Keratinocyte (primary cell): ENCODE measurements around the gene SH3PXD2B.

Experiments used
- EZH2 ChIP-seq: IDR thresholded peaks from one replicate; pipeline ENCODE4 v1.6.1; 2012; ENCODE audit warnings: inconsistent platforms, mild to moderate bottlenecking, low read length, moderate library complexity
- TF ChIP-seq, protein P1 (sequence below), 3 experiments: IDR thresholded peaks in 1 of 3; conservative IDR thresholded peaks in 1 of 3; optimal IDR thresholded peaks in 1 of 3; 2 replicates in 2 of 3; 3 replicates in 1 of 3; pipeline versions ENCODE3 to v1.5.1; 2011; ENCODE audit warnings: low read length in 3 of 3, mild to moderate bottlenecking in 3 of 3, moderate library complexity in 2 of 3, control low read depth in 1 of 3, inconsistent platforms in 1 of 3; ENCODE audit not compliant: insufficient read depth in 2 of 3; ENCODE audit errors: extremely low read depth in 1 of 3

DNA sequence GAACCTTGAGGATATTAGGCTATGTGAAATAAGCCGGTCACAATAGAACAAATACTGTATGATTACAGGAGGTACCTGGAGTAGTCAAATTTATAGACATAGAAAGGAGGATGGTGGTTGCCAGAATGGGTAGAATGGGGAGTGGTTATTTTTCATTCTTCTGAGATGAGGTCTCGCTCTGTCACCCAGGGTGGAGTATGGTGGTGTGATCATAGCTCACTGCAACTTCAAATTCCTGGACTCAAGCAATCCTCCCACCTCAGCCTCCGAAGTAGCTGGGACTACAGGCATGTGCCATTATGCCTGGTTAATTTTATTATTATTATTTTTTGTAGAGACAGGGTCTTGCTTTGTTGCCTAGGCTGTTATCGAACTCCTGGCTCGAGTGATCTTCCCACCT lies 27.1 kb downstream of the SH3PXD2B start:
- TF ChIP-seq, protein P1, sequence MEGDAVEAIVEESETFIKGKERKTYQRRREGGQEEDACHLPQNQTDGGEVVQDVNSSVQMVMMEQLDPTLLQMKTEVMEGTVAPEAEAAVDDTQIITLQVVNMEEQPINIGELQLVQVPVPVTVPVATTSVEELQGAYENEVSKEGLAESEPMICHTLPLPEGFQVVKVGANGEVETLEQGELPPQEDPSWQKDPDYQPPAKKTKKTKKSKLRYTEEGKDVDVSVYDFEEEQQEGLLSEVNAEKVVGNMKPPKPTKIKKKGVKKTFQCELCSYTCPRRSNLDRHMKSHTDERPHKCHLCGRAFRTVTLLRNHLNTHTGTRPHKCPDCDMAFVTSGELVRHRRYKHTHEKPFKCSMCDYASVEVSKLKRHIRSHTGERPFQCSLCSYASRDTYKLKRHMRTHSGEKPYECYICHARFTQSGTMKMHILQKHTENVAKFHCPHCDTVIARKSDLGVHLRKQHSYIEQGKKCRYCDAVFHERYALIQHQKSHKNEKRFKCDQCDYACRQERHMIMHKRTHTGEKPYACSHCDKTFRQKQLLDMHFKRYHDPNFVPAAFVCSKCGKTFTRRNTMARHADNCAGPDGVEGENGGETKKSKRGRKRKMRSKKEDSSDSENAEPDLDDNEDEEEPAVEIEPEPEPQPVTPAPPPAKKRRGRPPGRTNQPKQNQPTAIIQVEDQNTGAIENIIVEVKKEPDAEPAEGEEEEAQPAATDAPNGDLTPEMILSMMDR (optimal IDR thresholded peaks at IDR 0.05 in 1 of 3, IDR thresholded peaks at IDR 0.05 in 1 of 3, conservative IDR thresholded peaks at IDR 0.05 in 1 of 3; ENCODE audit: extremely low read depth in 1 of 3, insufficient read depth in 2 of 3, low read length in 3 of 3) = no peak
- no peak for TF ChIP-seq EZH2
